Measurements from ENCODE around the gene EIF4G3. TPM values are rescaled to one million over a fixed set of nuclear protein-coding genes. Genes with fewer than 3 reads are reported as not detected.

Gene EIF4G3
- total RNA-seq, 2 experiments from 2014 or later = 34.9 to 35.8 TPM

DNA sequence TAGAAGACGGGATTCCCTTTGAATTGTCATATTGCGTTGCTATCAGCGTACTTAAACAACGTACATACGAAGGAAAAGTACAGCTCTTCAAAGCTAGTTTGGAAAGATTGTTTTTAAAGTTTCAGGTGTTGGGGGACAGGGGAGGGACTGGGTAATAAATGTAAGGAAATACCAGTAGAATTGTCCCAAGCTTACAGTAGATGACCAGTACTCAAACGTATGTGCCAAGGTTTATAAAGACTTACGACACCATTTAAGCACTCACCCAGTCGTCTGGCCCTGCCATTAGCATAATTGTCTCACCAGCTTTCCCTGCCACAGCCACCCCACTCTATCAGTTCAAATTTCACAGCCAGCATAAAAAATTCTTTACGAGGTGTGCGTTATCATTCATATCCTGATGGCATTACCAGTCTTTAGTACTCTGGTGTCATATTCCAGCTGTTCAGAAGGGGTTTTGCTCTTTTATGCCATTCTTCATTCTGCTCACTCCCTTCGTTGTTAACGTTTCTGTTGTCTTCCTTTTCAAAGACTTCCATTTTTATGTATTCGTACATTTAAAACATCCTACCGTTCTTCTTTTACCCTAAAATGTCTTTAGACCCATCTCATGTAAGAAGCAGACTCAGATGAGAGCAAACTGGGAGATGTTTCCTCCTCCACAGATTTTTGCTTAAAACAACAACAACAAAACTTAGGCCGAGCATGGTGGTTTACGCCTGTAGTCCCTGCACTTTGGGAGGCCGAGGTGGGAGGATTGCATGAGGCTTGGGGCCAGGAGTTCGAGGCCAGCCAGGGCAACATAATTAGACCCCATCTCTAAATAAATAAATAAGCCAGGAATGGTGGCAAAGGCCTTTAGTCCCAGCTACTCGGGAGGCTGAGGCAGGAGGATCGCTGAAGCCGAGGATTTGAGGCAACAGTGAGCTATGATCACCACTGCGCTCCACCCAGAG, 388.6 kb downstream of the EIF4G3 start:
- H3K9me3 Mint-ChIP-seq = no peaks in the 10 kb centered on the region
- H3K36me3 Mint-ChIP-seq = peaks cover 2% of the 10 kb centered on the region
- H3K27me3 Mint-ChIP-seq = peaks cover 5% of the 10 kb centered on the region
- no peak for ATAC-seq (ENCODE audit: low read depth)
- peak overlapping the region; percentile 92 for H3K4me3 Mint-ChIP-seq
- no peak for DNase-seq
- peaks cover 20% of the 10 kb centered on the region for H3K4me1 Mint-ChIP-seq
- H3K27ac Mint-ChIP-seq = peak overlapping the region; percentile 96
- POLR2A ChIA-PET = interaction anchor here (1.3 to 2.5 kb wide), 2 partner anchors 24 to 557 kb away, joined by 3 to 17 read pairs; no protein-coding TSS in a partner anchor

DNA sequence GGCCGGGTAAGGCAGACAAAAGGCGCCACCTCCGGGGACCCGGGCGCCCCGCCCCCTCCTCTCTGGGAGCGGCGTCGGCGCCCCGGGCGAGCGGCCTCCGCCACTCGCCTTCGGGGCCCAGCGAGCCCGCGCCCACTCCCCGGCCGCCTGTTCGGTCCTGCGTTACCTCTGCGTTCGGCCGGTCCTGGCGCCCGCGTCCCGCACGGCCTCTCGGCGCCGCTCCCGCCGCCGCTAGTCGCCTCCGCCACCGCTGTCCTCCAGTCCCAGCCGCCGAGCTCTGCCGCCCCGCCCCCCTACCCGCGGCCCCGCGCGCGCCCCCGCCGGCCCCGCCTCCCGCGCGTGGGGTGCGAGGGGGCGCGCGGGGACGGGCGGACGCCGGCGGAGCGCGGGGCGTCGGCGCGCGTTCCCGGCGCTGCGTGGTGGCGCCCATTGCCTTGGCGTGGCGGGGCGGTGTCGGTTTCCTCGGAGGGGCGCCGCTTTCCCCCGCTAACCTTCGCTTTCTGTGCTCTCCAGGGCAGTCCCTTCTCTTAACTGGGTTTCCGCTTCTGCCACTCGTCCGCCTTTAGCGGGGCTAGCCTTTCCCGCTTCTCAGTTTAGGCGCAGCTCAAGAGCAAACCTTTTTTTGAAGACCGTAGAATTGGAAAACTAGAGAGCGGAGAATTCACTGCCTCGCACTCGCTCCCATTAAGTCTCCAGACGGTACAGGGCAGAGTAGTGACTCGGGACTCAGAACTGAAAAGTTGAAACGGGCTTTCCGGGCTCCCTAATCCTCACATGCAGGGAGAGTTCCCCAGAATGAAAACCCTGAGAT, 389.5 kb downstream of the EIF4G3 start, which contains the start of gene HP1BP3:
Gene HP1BP3, minus strand, starts transcription at position 279 of the 811 bp plus-strand sequence. CDS start 6,867 bp downstream, outside the sequence.
- peak; percentile 95 for DNase-seq
- Mint-ChIP-seq H3K36me3 (peaks cover 2% of the 10 kb centered on the region), H3K27ac (peak within 1 kb of the TSS; percentile 99), H3K9me3 (no peaks in the 10 kb centered on the region), H3K4me3 (peak within 1 kb of the TSS; percentile 92), H3K4me1 (peaks cover 20% of the 10 kb centered on the region), H3K27me3 (peaks cover 5% of the 10 kb centered on the region)
- POLR2A ChIA-PET = interaction anchor here (0.5 to 2.5 kb wide), 26 partner anchors 9 to 1579 kb away, joined by 3 to 17 read pairs (median 4); partner anchors contain the start of genes DDOST and KIF17
- peak; percentile 57 for ATAC-seq (ENCODE audit: low read depth)

DNA sequence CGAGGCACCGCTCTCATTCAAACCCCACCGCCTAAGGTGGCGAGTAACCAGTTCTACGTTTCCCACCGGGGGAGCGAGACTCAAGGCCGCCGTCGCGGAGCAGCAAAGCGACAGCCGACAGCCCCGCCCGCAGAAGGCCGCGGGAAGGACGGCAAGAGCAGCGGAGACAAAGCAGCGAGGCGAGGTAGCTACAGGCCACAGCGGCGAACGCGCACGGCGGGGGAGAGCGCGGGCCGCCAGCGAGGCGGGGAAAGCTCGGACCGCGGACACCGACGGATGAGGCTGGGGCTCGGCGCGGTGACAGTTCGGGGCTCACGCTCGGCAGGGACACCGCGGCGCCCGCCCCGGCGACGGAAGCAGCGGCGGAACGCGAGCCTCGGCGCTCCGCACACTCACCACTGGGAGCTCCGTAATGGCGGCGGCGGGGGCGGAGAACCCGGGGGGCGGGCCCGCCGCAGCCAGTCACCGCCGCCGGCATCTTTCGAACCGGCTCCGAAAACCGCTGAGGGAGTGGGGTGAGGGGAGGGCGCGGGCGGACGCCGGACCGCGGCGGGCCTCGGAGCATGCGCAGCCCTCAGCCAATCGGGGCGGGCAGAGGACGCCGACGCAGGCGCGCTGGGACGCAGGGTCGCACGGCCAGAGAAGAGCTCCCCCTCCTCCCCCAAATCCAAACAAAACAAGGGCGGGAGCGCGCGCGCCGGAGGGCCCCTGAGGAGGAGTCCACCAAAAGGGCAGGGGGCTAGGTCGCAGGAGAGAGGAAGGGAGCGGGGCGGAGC, 390.3 kb downstream of the EIF4G3 start:
- POLR2A ChIA-PET = interaction anchor here (0.7 to 2.5 kb wide), 27 partner anchors 9 to 1239 kb away, joined by 3 to 17 read pairs (median 4); partner anchors contain the start of genes DDOST and KIF17
- Mint-ChIP-seq H3K27ac (peak overlapping the region; percentile 99), H3K9me3 (no peaks in the 10 kb centered on the region), H3K36me3 (peaks cover 2% of the 10 kb centered on the region), H3K4me3 (peak overlapping the region; percentile 86), H3K27me3 (peaks cover 5% of the 10 kb centered on the region), H3K4me1 (peaks cover 24% of the 10 kb centered on the region)
- ATAC-seq (ENCODE audit: low read depth) (peak; percentile 85), DNase-seq (peak; percentile 98)

DNA sequence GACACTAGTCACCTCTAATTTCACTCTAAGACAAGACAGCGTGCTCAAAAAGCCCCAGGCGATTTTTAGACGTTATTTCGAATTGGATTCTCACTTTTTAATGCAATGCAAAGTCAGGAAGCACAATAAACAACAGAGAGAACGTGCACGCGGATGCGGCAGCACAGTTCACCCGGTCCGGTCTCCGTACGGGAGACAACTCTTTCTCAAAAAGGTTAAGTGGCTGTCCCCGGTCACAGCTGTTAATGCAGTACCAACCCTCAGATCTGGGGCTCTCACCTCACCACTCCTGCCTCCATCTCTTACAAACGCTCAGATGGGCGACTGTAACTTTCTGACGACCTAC, 390.8 kb downstream of the EIF4G3 start:
- H3K36me3 Mint-ChIP-seq = peaks cover 6% of the 10 kb centered on the region

DNA sequence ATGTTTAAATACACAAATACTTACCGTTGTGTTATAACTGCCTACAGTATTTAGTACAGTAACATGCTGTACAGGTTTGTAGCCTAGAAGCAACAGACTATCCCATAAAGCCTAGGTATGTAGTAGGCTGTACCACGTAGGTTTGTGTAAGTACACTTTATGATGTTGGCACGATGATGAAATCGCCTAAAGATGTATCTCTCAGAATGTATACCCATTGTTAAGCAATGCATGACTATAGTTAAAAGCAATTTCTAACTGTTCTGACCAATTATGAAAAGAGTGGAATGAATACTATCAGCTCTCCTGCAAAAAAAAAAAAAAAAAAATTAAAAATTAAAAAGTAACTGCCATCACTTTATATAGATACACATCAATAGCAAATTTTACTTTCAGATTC, 401.0 kb downstream of the EIF4G3 start:
- DNase-seq (no peak), ATAC-seq (ENCODE audit: low read depth) (no peak)
- H3K36me3 Mint-ChIP-seq = peaks cover 30% of the 10 kb centered on the region
- POLR2A ChIA-PET = interaction anchor here (0.9 kb wide), 1 partner anchor 10 kb away, joined by 4 read pairs; no protein-coding TSS in a partner anchor
- no peak overlapping the region for H3K27ac Mint-ChIP-seq
- no peaks in the 10 kb centered on the region for H3K27me3 Mint-ChIP-seq
- no peak overlapping the region for H3K4me3 Mint-ChIP-seq
- H3K4me1 Mint-ChIP-seq = peaks cover 15% of the 10 kb centered on the region
- H3K9me3 Mint-ChIP-seq = no peaks in the 10 kb centered on the region

More for the DNA sequence above, 390.8 kb downstream of the EIF4G3 start:
- POLR2A ChIA-PET = interaction anchor here (0.9 to 2.5 kb wide), 14 partner anchors 8 to 1238 kb away, joined by 3 to 17 read pairs (median 6); partner anchors contain the start of gene DDOST
- Mint-ChIP-seq H3K4me1 (peaks cover 28% of the 10 kb centered on the region), H3K4me3 (peak overlapping the region; percentile 84), H3K27me3 (peaks cover 4% of the 10 kb centered on the region), H3K9me3 (no peaks in the 10 kb centered on the region), H3K27ac (peak overlapping the region; percentile 99)
- ATAC-seq (ENCODE audit: low read depth) = peak; percentile 1
- DNase-seq = no peak

DNA sequence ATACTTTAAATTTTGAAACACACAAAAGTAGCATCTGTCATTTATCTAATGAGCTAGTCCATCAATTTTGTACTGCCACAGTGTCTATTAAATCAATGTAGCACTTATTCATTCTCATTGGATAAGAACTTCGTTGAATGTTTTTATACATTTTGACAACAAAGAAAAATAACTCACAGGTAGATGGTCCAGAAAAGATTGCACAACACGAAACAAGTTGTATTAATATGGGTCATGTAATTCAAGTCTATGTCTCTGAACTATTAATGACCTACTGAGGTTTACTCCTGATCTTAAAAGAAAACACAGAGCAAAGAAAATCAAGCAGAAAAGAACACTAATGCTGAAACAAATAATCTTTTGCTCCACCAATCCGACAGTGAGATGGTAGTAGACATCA, 404.9 kb downstream of the EIF4G3 start:
- peaks cover 2% of the 10 kb centered on the region for H3K4me1 Mint-ChIP-seq
- no peak for DNase-seq
- no peak overlapping the region for H3K27ac Mint-ChIP-seq
- no peak for ATAC-seq (ENCODE audit: low read depth)
- POLR2A ChIA-PET = no interaction called here
- no peaks in the 10 kb centered on the region for H3K9me3 Mint-ChIP-seq
- peaks cover 28% of the 10 kb centered on the region for H3K36me3 Mint-ChIP-seq
- no peak overlapping the region for H3K4me3 Mint-ChIP-seq
- no peaks in the 10 kb centered on the region for H3K27me3 Mint-ChIP-seq

DNA sequence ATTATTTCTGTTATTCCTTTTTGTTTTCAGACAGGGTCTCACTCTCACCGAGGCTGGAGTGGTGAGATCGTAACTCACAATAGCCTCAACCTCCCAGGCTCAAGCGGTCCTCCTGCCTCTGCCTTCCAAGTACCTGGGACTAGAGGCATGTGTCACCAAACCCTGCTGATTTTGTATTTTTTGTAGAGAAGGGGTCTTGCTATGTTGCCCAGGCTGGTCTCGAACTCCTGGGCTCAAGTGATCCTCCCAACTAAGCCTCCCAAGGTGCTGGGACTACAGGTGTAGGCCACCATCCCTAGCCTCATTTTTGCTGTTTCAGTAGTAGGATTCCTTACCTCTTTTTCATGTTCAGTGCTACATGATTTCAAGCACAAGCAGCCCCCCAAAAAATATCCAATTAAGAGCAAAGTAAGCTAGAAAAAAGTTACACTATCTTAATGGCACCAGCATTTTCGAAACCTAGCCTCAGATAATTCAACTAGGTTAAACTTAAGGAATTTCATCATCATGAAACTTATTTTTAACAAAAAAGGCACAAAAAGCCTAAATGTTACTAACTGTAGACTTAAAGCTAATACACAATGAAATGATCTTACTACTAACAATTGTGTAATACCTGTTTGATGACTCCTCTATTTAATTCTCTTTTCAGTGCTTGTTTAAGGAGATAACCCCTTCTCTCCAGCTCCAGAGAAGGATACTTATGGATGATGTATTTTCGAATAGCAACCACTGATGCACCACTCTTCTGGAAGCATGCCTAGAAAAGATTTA, 406.2 kb downstream of the EIF4G3 start:
- H3K27ac Mint-ChIP-seq = no peak overlapping the region
- peaks cover 30% of the 10 kb centered on the region for H3K36me3 Mint-ChIP-seq
- no peaks in the 10 kb centered on the region for H3K4me1 Mint-ChIP-seq
- POLR2A ChIA-PET = interaction anchor here (2.5 kb wide), 1 partner anchor 16 kb away, joined by 8 read pairs; no protein-coding TSS in a partner anchor
- H3K27me3 Mint-ChIP-seq = no peaks in the 10 kb centered on the region
- ATAC-seq (ENCODE audit: low read depth) (no peak), DNase-seq (no peak)
- H3K9me3 Mint-ChIP-seq = no peaks in the 10 kb centered on the region
- no peak overlapping the region for H3K4me3 Mint-ChIP-seq

DNA sequence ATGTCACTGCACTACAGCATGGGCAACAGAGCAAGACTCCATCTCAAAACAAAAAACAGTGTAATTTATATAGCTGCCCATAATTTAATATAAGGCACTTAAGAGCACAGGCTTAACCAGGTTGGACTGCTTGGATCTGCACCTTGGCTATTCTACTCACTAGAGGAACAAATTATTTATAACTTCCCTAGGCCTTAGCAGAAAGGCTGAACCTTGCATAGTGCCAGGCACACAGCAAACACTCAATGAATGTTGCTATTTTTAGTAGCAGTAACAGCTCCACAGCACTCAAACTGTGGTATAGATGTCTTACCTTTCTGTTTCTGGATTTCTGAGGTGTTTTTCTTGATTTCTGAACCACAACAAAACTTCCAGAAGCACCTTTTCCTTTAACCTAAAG, 409.4 kb downstream of the EIF4G3 start:
- DNase-seq = no peak
- H3K4me3 Mint-ChIP-seq = no peak overlapping the region
- POLR2A ChIA-PET = no interaction called here
- no peaks in the 10 kb centered on the region for H3K27me3 Mint-ChIP-seq
- ATAC-seq (ENCODE audit: low read depth) = no peak
- no peaks in the 10 kb centered on the region for H3K4me1 Mint-ChIP-seq
- no peak overlapping the region for H3K27ac Mint-ChIP-seq
- no peaks in the 10 kb centered on the region for H3K9me3 Mint-ChIP-seq
- peaks cover 40% of the 10 kb centered on the region for H3K36me3 Mint-ChIP-seq

DNA sequence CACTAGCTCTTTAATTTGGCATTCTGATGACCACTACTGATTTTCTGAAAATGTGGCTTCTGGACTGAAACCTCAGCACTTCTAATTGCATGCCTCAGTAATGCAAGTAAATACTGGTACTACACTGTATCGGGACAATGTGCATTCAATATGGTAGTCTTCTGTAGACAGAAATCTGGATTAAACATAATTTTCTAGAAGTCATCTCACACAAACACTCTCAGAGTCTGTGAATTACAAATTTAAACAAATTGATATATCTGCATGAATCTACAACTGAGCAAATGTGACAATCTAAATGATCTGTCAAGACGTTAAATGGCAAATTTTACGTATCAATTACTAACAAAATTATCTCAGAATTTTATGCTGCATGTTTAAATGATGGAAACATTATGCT, 413.3 kb downstream of the EIF4G3 start:
- Mint-ChIP-seq H3K9me3 (no peaks in the 10 kb centered on the region), H3K4me1 (peaks cover 3% of the 10 kb centered on the region), H3K27me3 (no peaks in the 10 kb centered on the region), H3K4me3 (no peak overlapping the region), H3K36me3 (peaks cover 47% of the 10 kb centered on the region), H3K27ac (no peak overlapping the region)
- no peak for ATAC-seq (ENCODE audit: low read depth)
- no peak for DNase-seq
- POLR2A ChIA-PET = no interaction called here

DNA sequence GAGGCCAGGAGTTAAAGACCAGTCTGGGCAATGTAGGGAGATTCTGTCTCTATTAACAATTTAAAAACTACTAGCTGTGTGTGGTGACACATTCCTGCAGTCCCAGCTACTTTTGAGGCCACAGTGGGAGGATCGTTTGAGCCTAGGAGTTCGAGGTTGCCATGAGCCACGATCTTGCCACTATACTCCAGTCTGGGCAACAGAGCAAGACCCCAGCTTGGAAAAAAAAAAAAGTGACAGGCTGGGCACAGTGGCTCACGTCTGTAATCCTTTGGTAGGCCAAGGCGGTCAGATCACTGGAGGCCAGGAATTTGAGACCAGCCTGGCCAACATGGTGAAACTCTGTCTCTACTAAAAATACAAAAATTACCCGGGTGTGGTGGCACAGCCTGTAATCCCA, 416.4 kb downstream of the EIF4G3 start:
- ATAC-seq (ENCODE audit: low read depth) = no peak
- no peaks in the 10 kb centered on the region for H3K27me3 Mint-ChIP-seq
- H3K4me1 Mint-ChIP-seq = peaks cover 3% of the 10 kb centered on the region
- H3K9me3 Mint-ChIP-seq = no peaks in the 10 kb centered on the region
- H3K4me3 Mint-ChIP-seq = no peak overlapping the region
- POLR2A ChIA-PET = interaction anchor here (0.7 to 1.0 kb wide), 2 partner anchors 27 to 32 kb away, joined by 4 read pairs; partner anchors contain the start of gene HP1BP3
- H3K36me3 Mint-ChIP-seq = peaks cover 52% of the 10 kb centered on the region
- DNase-seq = no peak
- H3K27ac Mint-ChIP-seq = no peak overlapping the region

All from activated naive CD8-positive, alpha-beta T cell treated with anti-CD3 and anti-CD28 coated beads, Interleukin-2, amount 10 ng/mL, durations not matched to agents 7 days and 5 days (primary cell).